Endothelial cell of umbilical vein (primary cell): ENCODE data around the gene SYNE1. TPM values are rescaled to one million over a fixed set of nuclear protein-coding genes. Genes with fewer than 3 reads are reported as not detected.

Experiments
- BruUV-seq: library from RNA; stranded (reverse); fragments of 400-500 nt; replicated peaks from 2 replicates; lab custom pipeline; 2021; lab: Mats Ljungman, UMichigan
- CTCF ChIA-PET: fragments of 300-600, 350-600 bp; sonication (Branson Sonifier 250); formaldehyde crosslinking; loops from one replicate; lab custom pipeline; 2021; ENCODE audit warnings: antibody characterized with exemption, inconsistent platforms; lab: Charles Lee
- POLR2A ChIA-PET: fragments of 300-600, 350-600 bp; sonication (Branson Sonifier 250); formaldehyde crosslinking; loops from one replicate; lab custom pipeline; 2021; ENCODE audit warnings: antibody characterized with exemption, inconsistent platforms; lab: Charles Lee
- DNase-seq: peaks from one replicate; pipeline ENCODE4 v3.0.0-alpha.2; 2011; ENCODE audit warnings: low read depth, low spot score
- FAIRE-seq: peaks from 2 replicates; lab custom pipeline; 2011; peaks lifted over from hg19 to GRCh38; lab: Jason Lieb, UNC
- H2AFZ ChIP-seq: 2 replicates; pipeline ENCODE4 v1.6.0; 2012; ENCODE audit warnings: low read depth, low read length, control low read depth, inconsistent platforms
- H3K27ac ChIP-seq: 2 replicates; pipeline ENCODE4 v1.5.1; 2011; ENCODE audit warnings: low read depth, mild to moderate bottlenecking, control low read depth, low read length, moderate library complexity; ENCODE audit not compliant: insufficient read depth
- H3K27me3 ChIP-seq, 2 experiments: 2 replicates each; pipeline versions ENCODE4 v1.6.0 to v1.6.1; 2011; ENCODE audit warnings: low read length in 2 of 2, mixed read lengths in 1 of 2; ENCODE audit not compliant: control insufficient read depth in 2 of 2, insufficient read depth in 2 of 2
- H3K36me3 ChIP-seq, 2 experiments: 2 replicates in 1 of 2; 3 replicates in 1 of 2; pipeline ENCODE4 v1.5.1; 2011; ENCODE audit warnings: low read length in 2 of 2, mild to moderate bottlenecking in 1 of 2, moderate library complexity in 1 of 2; ENCODE audit not compliant: control insufficient read depth in 2 of 2, insufficient read depth in 2 of 2; ENCODE audit errors: extremely low read depth in 1 of 2
- H3K4me1 ChIP-seq: 3 replicates; pipeline ENCODE4 v1.5.1; 2011; ENCODE audit warnings: mild to moderate bottlenecking, low read length; ENCODE audit not compliant: control insufficient read depth, insufficient read depth; ENCODE audit errors: extremely low read depth
- H3K4me2 ChIP-seq: 2 replicates; pipeline ENCODE4 v1.6.1; 2011; ENCODE audit warnings: low read length, control low read depth, mixed read lengths; ENCODE audit not compliant: insufficient read depth
- H3K4me3 ChIP-seq, 3 experiments: fragments of 200-600 bp in 1 of 3; sonication (generic), shearing (Covaris generic) in 1 of 3; replicated peaks in 1 of 3; 2 replicates each; pipeline ENCODE4 v1.5.1; 2011 to 2016; ENCODE audit warnings: control low read depth in 3 of 3, low read length in 3 of 3, mild to moderate bottlenecking in 2 of 3, inconsistent platforms in 1 of 3, low read depth in 1 of 3, moderate library complexity in 1 of 3; ENCODE audit not compliant: insufficient read depth in 1 of 3
- H3K79me2 ChIP-seq: 2 replicates; pipeline ENCODE4 v1.6.0; 2012; ENCODE audit warnings: low read length, inconsistent platforms; ENCODE audit not compliant: control insufficient read depth, insufficient read depth
- H3K9ac ChIP-seq: replicated peaks from 2 replicates; pipeline ENCODE3; 2011; ENCODE audit warnings: low read length, control low read depth; ENCODE audit not compliant: insufficient read depth; ENCODE audit errors: extremely low read depth
- H3K9me1 ChIP-seq: replicated peaks from 3 replicates; pipeline ENCODE4 v1.6.0; 2011; ENCODE audit warnings: mild to moderate bottlenecking, low read length; ENCODE audit not compliant: control insufficient read depth, insufficient read depth; ENCODE audit errors: extremely low read depth
- H3K9me3 ChIP-seq: replicated peaks from 2 replicates; pipeline ENCODE4 v1.5.1; 2012; ENCODE audit warnings: low read length, inconsistent platforms; ENCODE audit not compliant: control insufficient read depth, insufficient read depth
- H4K20me1 ChIP-seq: replicated peaks from 2 replicates; pipeline ENCODE3; 2011; ENCODE audit warnings: mild to moderate bottlenecking, low read length; ENCODE audit not compliant: control insufficient read depth, insufficient read depth; ENCODE audit errors: extremely low read depth
- EZH2 ChIP-seq: IDR thresholded peaks from 2 replicates; pipeline ENCODE4 v1.6.1; 2012; ENCODE audit warnings: borderline replicate concordance, low read depth, mild to moderate bottlenecking, moderate library complexity, low read length, inconsistent platforms; ENCODE audit not compliant: severe bottlenecking
- FOS ChIP-seq: IDR thresholded peaks from 2 replicates; pipeline ENCODE4 v1.6.1; 2011; ENCODE audit warnings: mild to moderate bottlenecking, low read length, moderate library complexity, borderline replicate concordance; ENCODE audit not compliant: insufficient read depth
- GATA2 ChIP-seq: IDR thresholded peaks from 2 replicates; pipeline ENCODE4 v1.7.0; 2011; ENCODE audit warnings: low read depth, mild to moderate bottlenecking, moderate library complexity, mixed read lengths, low read length; ENCODE audit not compliant: insufficient read length, insufficient read depth
- JUN ChIP-seq: IDR thresholded peaks from 2 replicates; pipeline ENCODE4 v1.6.1; 2011; ENCODE audit warnings: borderline replicate concordance, low read depth; ENCODE audit not compliant: insufficient read length, insufficient read depth
- MYC ChIP-seq: IDR thresholded peaks from one replicate; pipeline ENCODE4 v1.6.1; 2011; ENCODE audit warnings: mild to moderate bottlenecking, low read depth, low read length
- POLR2A ChIP-seq: IDR thresholded peaks from 2 replicates; pipeline ENCODE4 v1.6.1; 2012; ENCODE audit warnings: low read depth, mild to moderate bottlenecking, control low read depth, low read length
- POLR2AphosphoS5 ChIP-seq: IDR thresholded peaks from 2 replicates; pipeline ENCODE4 v1.6.1; 2012; ENCODE audit warnings: low read depth, mild to moderate bottlenecking, control low read depth, low read length, moderate library complexity; ENCODE audit not compliant: insufficient read depth
- dilution Hi-C: fragments of 300-500 bp; cut with MboI; formaldehyde crosslinking; loops from one replicate; pipeline ENCODE4 v1.15.0; 2019; ENCODE audit warnings: low sequenced_read_pairs; ENCODE audit not compliant: extremely low pct_ligation_motif_present
- intact Hi-C: fragments of 100-400 bp; cut with micrococcal nuclease; formaldehyde crosslinking; loops from one replicate; pipeline ENCODE4 v1.10.0; 2022
- polyA plus RNA-seq, 4 experiments: library from polyadenylated mRNA; depleted of rRNA in 3 of 4; stranded (reverse) in 3 of 4; unstranded in 1 of 4; fragments of >200 nt; gene quantifications; 2 replicates each; pipeline versions ENCODE4 v1.2.1 to v1.2.3, GENCODE V29; 2011 to 2012; ENCODE audit warnings: missing spikeins in 1 of 4
- total RNA-seq: library from RNA; stranded (reverse); gene quantifications from 2 replicates; pipeline ENCODE4 v1.2.3, GENCODE V29; 2021
- TF ChIP-seq, protein P1 (sequence below), 2 donors: IDR thresholded peaks; 1 replicate in 1 of 2; 2 replicates in 1 of 2; pipeline ENCODE4 v1.5.1; 2011; ENCODE audit warnings: low read length in 2 of 2, mild to moderate bottlenecking in 2 of 2, moderate library complexity in 2 of 2, control low read depth in 1 of 2, inconsistent platforms in 1 of 2, low read depth in 1 of 2; ENCODE audit not compliant: insufficient read depth in 1 of 2; ENCODE audit errors: extremely low read depth in 1 of 2
- TF ChIP-seq, protein P2 (sequence below): IDR thresholded peaks from 2 replicates; pipeline ENCODE4 v1.6.1; 2011; ENCODE audit not compliant: insufficient read depth, insufficient read length

Gene SYNE1
- total and polyA plus RNA-seq, 2 donors (not counting 3 experiments of a cell fraction or from before 2014, with no cell fraction given) = 26.5 to 52.3 TPM

DNA sequence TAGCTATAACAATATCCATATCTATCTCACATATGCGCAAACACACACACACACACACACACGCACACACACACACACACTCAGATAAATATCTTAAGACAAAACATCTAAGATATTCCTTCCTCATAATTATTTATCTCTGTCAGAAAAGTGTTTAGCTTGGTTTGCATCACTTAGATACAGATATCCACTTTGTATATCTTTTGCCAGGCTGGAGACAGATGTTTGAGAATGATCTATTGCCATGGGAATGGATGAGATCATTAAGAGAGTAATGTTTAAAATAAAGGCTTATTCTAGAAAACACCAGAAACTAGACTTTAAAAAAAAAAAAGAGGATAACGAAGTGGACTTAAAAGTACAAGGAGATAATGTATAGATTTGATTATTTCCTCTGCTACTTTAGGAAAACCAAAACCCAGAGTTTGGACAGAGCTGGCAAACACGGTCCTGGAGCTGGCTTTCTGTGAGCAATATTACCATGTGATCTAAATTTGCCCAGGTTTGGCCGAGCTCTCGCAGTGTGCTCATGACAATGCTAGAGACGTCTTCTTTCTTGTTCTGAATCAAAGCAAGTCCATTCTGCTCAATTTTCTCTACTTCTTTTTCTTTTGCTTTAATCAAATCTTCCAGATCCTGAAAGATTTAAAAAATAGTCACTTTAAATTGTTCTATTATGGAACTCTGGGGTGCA, 411.8 kb downstream of the SYNE1 start:
- Histone ChIP-seq H3K9me3 (no peaks in the 10 kb centered on the region), H4K20me1 (no peaks in the 10 kb centered on the region), H3K9me1 (no peaks in the 10 kb centered on the region), H3K27ac (no peak overlapping the region), H3K36me3 (peaks cover 8 to 15% of the 10 kb centered on the region in 2 experiments), H2AFZ (no peak overlapping the region), H3K27me3 (no peaks in the 10 kb centered on the region), H3K4me2 (no peak overlapping the region), H3K9ac (no peak overlapping the region), H3K79me2 (no peaks in the 10 kb centered on the region), H3K4me3 (no peak overlapping the region), H3K4me1 (no peaks in the 10 kb centered on the region)
- ChIA-PET CTCF (interaction anchor here (0.8 kb wide), 1 partner anchor 9 kb away, joined by 3 read pairs; no protein-coding TSS in a partner anchor), POLR2A (no interaction called here)
- DNase-seq = no peak
- no peak for FAIRE-seq
- TF ChIP-seq FOS = no peak
- no peak for TF ChIP-seq JUN
- TF ChIP-seq POLR2A = no peak
- TF ChIP-seq EZH2 = no peak
- TF ChIP-seq, protein P1, sequence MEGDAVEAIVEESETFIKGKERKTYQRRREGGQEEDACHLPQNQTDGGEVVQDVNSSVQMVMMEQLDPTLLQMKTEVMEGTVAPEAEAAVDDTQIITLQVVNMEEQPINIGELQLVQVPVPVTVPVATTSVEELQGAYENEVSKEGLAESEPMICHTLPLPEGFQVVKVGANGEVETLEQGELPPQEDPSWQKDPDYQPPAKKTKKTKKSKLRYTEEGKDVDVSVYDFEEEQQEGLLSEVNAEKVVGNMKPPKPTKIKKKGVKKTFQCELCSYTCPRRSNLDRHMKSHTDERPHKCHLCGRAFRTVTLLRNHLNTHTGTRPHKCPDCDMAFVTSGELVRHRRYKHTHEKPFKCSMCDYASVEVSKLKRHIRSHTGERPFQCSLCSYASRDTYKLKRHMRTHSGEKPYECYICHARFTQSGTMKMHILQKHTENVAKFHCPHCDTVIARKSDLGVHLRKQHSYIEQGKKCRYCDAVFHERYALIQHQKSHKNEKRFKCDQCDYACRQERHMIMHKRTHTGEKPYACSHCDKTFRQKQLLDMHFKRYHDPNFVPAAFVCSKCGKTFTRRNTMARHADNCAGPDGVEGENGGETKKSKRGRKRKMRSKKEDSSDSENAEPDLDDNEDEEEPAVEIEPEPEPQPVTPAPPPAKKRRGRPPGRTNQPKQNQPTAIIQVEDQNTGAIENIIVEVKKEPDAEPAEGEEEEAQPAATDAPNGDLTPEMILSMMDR (IDR thresholded peaks at IDR 0.05; ENCODE audit: extremely low read depth in 1 of 2, insufficient read depth in 1 of 2, low read depth in 1 of 2, low read length in 2 of 2) = no peak
- TF ChIP-seq MYC = no peak
- no peak for TF ChIP-seq POLR2AphosphoS5
- TF ChIP-seq, protein P2, sequence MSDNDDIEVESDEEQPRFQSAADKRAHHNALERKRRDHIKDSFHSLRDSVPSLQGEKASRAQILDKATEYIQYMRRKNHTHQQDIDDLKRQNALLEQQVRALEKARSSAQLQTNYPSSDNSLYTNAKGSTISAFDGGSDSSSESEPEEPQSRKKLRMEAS = no peak
- TF ChIP-seq GATA2 = no peak
- intact Hi-C loops = no loop called here
- dilution Hi-C loops = no loop called here
- BruUV-seq = no TSS peak
